Jurkat, Clone E6-1 (cell line): ENCODE results near the gene SLC36A4.
A peak's percentile ranks its signal among the peaks of the same experiment; 100 is the strongest.
"Not testable (repeated sequence)": the region's sequence is repeated elsewhere in the genome, so short reads cannot be mapped to it uniquely, and the experiment has no call there.

Experiments
- DNase-seq: peaks from one replicate; pipeline ENCODE4 v3.0.0-alpha.2; 2011; ENCODE audit warnings: low read depth, low spot score
- H3K4me3 ChIP-seq: 2 replicates; pipeline ENCODE4 v1.5.1; 2011; ENCODE audit warnings: mild to moderate bottlenecking, low read length, control low read depth, moderate library complexity

Gene SLC36A4

GRCh38 chr11:93198215-93198845 lies 539 bp upstream of the SLC36A4 start:
- DNase-seq = no peak
- H3K4me3 ChIP-seq = peak overlapping the region; percentile 87

GRCh38 chr11:93196816-93197379 lies 893 bp downstream of the SLC36A4 start:
- DNase-seq = peak; percentile 12
- peak overlapping the region; percentile 87 for H3K4me3 ChIP-seq

GRCh38 chr11:93194673-93195291 lies 3.0 kb downstream of the SLC36A4 start:
- H3K4me3 ChIP-seq = no peak overlapping the region
- DNase-seq = no peak

GRCh38 chr11:93193731-93194130 lies 4.1 kb downstream of the SLC36A4 start:
- H3K4me3 ChIP-seq = no peak overlapping the region
- DNase-seq = no peak

- DNase-seq = no peak
- no peak overlapping the region for H3K4me3 ChIP-seq
These were observed 5.6 kb downstream of the SLC36A4 start for GRCh38 chr11:93192163-93192562.

GRCh38 chr11:93189462-93189861 lies 8.3 kb downstream of the SLC36A4 start:
- no peak overlapping the region for H3K4me3 ChIP-seq
- no peak for DNase-seq

- H3K4me3 ChIP-seq = no peak overlapping the region
These were observed 9.1 kb downstream of the SLC36A4 start for GRCh38 chr11:93188726-93189125.

GRCh38 chr11:93187290-93187689 lies 10.5 kb downstream of the SLC36A4 start:
- H3K4me3 ChIP-seq = no peak overlapping the region
- DNase-seq = no peak

More at GRCh38 chr11:93188726-93189125, 9.1 kb downstream of the SLC36A4 start:
- DNase-seq = no peak

GRCh38 chr11:93177891-93178290 lies 19.9 kb downstream of the SLC36A4 start:
- H3K4me3 ChIP-seq, DNase-seq: not testable (repeated sequence)

GRCh38 chr11:93169950-93170561 lies 27.7 kb downstream of the SLC36A4 start:
- H3K4me3 ChIP-seq = no peak overlapping the region
- peak; percentile 10 for DNase-seq

- no peak overlapping the region for H3K4me3 ChIP-seq
- DNase-seq = no peak
These were observed 28.6 kb downstream of the SLC36A4 start for GRCh38 chr11:93169143-93169542.

GRCh38 chr11:93166862-93167261 lies 30.9 kb downstream of the SLC36A4 start:
- no peak for DNase-seq
- H3K4me3 ChIP-seq = no peak overlapping the region

GRCh38 chr11:93166194-93166593 lies 31.6 kb downstream of the SLC36A4 start:
- H3K4me3 ChIP-seq = no peak overlapping the region
- DNase-seq = no peak

- H3K4me3 ChIP-seq = no peak overlapping the region
- DNase-seq = no peak
These were observed 37.0 kb downstream of the SLC36A4 start for GRCh38 chr11:93160808-93161207.

- DNase-seq = no peak
- no peak overlapping the region for H3K4me3 ChIP-seq
These were observed 37.6 kb downstream of the SLC36A4 start for GRCh38 chr11:93160156-93160555.

- H3K4me3 ChIP-seq = no peak overlapping the region
- no peak for DNase-seq
These were observed 38.1 kb downstream of the SLC36A4 start for GRCh38 chr11:93159721-93160120.

GRCh38 chr11:93155738-93156137 lies 42.1 kb downstream of the SLC36A4 start:
- H3K4me3 ChIP-seq = no peak overlapping the region
- no peak for DNase-seq

- DNase-seq = no peak
- H3K4me3 ChIP-seq = no peak overlapping the region
These were observed 52.3 kb downstream of the SLC36A4 start for GRCh38 chr11:93145390-93145915.

- H3K4me3 ChIP-seq = no peak overlapping the region
- DNase-seq = no peak
These were observed 54.0 kb downstream of the SLC36A4 start for GRCh38 chr11:93143800-93144199.

GRCh38 chr11:93143186-93143585 lies 54.6 kb downstream of the SLC36A4 start:
- H3K4me3 ChIP-seq = no peak overlapping the region
- DNase-seq = no peak
